Measurements from ENCODE around the gene GGA1.
"Not testable (repeated sequence)": the region's sequence is repeated elsewhere in the genome, so short reads cannot be mapped to it uniquely, and the experiment has no call there.

Gene GGA1

GRCh38 chr22:37610153-37610475 lies 1.5 kb downstream of the GGA1 start:
- DNase-seq: not testable (repeated sequence)

GRCh38 chr22:37610480-37611129 lies 2.0 kb downstream of the GGA1 start:
- no peak for DNase-seq

- no peak for DNase-seq
These were observed 2.6 kb downstream of the GGA1 start for GRCh38 chr22:37611207-37611606.

DNA sequence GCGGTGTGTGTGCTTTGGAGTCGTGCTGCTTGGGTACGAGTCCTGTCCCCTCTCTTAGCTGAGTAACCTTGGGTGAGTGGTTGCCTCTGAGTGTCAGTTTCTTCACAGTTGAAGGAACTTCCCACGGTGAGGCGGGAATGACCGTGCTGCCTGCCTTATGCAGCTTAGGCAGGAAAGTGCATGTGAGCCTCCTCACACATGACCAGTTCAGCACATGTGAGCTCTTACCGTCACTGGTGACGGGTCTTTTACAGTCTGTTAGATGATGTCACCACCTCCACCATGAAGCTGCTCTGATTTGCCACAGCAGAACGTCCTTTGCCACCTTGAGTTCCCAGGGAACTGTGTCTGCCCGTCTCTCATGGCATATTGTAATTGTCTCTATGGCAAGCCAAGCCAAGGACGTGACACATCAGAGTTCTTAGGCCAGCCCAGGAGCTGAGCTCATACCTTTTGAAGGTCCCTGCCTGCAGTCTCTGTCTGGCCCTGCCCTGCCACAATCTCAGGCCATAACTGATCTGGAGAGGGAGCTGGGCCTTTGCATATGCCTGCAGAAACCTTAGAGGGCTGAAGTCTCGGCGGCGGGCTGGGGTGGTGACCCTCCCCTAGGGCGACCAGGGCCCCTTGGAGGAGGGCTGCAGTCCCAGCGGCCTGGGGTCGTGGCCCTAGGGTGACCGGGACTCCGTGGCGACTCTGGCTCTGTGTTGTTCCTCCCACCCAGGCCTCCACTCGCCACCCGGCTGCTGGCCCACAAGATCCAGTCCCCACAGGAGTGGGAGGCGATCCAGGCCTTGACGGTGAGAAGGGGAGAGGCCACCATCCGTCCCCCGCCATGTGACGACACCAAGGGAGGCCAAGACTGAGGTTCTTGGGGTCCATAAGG lies 7.8 kb downstream of the GGA1 start:
- no peak for DNase-seq

- no peak for DNase-seq
These were observed 8.8 kb downstream of the GGA1 start for GRCh38 chr22:37617431-37617830.

DNA sequence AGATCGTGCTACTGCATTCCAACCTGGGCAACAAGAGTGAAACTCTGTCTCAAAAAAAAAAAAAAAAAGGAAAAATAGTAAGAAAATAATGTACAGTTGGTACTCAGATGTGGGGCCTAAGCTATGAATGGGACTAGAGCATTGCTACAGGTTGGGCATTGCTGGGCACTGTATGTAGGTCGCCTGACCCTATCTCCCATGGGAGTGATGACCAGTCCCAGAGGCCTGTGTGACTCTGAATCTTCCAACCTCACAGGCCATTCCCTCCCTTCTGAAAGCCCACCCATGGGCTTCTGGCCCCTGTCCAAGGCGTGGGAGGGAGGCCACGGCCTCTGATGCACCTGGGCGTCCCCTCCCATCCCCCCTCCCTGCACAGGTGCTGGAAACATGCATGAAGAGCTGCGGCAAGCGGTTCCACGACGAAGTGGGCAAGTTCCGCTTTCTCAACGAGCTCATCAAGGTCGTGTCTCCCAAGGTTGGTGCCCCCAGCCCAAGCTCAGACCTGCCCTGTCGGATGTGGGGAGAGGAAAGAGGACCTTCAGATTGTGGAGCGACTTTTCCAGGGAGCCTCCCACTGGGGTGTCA lies 9.5 kb downstream of the GGA1 start:
- no peak for DNase-seq

DNA sequence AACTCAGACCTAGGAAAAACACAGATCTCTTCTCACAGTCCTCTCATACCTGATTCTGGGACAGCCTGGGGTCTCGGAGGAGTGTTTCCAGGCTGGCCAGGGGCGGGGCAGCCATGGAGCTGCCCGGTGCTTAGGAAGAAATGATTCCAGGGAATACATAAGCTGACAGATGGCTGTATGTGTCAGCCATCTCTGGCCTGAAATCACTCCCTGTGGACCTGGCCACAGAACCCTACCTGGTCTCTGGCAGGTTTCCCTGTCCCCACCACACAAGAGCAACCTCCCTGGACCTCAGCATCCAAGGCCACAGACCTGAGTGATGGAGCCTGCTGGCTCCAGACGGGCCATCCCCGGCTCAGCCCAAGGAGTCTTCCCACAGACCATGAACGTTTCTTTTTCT lies 10.0 kb downstream of the GGA1 start:
- no peak for DNase-seq

DNA sequence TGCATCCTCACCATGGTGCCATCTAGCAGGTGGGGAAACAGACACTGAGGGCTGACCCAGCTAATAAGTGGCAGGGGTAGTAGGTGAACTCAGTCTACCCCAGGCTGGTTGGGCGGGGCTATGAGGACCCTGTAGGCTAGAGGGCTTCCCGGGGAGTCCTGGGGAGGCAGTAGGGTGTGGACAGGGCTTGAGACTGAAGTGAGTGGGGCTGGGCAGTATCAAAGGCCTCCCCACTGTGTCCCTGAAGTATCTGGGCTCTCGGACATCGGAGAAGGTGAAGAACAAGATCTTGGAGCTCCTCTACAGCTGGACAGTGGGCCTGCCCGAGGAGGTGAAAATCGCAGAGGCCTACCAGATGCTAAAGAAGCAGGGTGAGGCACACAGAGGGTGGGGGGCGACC lies 11.4 kb downstream of the GGA1 start:
- DNase-seq: no peak

DNA sequence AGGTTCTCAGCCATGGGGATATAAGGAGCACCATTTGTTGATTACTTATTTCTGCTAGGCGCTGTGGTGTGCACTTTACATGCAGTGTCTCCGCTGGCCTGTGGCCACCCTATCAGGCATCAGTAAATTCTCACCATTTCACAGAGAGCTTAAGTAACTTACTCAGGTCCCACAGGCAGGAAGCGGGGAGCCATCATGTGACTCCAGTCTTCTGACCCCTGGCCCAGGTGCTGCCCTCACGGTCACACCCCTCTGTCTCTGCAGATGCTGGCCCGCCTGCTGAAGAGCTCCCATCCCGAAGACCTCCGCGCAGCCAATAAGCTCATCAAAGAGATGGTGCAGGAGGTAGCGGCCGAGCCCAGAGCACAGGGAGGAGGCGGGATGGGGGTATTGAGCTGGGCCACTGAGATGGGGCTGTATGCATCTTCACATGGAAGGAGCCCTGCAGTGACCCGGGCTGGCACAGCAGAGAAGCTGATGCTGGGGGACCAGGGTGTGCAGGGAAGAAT lies 12.8 kb downstream of the GGA1 start:
- no peak for DNase-seq

DNA sequence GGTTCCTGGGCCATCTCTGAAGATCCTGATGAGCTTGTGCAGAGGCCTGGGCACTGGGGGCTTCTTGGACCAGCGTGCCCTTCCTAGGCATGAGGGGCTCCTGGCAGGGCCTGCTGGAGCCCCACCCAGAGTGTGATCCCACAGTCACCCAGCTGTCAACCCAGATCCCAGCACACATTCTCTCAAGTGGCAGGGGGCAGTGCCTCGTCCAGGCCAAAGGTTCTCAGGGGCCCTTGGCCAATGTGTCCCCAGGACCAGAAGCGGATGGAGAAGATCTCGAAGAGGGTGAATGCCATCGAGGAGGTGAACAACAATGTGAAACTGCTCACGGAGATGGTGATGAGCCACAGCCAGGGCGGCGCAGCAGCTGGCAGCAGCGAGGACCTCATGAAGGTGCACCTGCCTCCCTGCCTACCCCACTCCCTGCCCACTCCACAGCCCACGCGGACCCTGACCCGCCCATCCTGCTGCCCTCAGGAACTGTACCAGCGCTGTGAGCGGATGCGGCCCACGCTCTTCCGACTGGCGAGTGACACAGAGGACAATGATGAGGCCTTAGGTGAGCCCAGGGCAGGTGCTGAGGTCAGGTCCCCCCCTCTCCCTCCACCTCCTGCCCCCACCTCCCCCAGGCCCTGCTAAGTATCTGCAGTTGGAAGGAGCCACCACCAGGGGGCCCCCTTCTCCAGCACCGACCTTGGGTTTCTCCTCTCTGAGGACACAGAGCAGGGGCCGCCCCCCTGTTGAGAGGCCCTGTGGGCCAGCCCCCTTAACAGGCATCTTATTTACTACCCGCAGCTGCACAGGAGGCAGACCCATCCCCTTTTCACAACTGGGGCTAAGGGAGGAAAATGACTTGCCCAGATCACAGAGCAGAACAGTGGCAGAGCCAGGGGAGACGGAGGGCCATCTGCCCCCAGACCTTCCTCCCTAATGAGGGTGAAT lies 14.7 kb downstream of the GGA1 start:
- peak; percentile 8 to 46 for DNase-seq

- no peak for DNase-seq
These were observed 15.4 kb downstream of the GGA1 start for GRCh38 chr22:37624017-37624365.

DNA sequence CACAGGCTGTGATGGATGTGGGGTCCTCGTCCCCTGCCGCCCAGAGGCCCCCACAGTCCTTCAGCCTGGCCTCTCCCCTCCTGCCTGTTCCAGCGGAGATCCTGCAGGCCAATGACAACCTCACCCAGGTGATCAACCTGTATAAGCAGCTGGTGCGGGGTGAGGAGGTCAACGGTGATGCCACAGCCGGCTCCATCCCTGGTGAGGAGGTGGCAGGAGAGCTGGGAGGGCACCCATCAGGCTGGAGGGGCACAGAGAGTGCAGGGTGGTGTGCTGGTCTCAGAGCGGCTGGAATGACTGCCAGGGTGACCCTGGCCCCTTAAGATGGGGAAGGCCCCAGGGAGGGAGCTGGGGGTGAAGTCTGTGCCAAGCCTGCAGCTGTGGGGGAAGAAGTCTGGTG lies 16.2 kb downstream of the GGA1 start:
- DNase-seq: no peak

DNA sequence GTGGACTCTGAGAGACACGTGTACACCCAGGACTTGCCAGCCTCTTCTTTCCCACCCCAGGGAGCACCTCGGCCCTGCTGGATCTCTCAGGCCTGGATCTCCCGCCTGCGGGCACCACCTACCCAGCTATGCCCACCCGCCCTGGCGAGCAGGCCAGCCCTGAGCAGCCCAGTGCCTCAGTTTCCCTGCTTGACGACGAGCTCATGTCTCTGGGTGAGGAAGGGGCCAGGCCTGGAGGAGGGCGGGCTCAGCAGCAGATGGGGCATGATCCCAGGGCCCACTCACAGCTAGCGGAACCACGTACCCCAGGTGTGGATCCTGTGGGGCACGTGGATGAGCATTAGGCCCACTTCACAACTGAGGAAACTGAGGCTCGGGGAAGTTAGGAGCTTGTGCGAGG lies 17.1 kb downstream of the GGA1 start:
- DNase-seq: no peak

DNA sequence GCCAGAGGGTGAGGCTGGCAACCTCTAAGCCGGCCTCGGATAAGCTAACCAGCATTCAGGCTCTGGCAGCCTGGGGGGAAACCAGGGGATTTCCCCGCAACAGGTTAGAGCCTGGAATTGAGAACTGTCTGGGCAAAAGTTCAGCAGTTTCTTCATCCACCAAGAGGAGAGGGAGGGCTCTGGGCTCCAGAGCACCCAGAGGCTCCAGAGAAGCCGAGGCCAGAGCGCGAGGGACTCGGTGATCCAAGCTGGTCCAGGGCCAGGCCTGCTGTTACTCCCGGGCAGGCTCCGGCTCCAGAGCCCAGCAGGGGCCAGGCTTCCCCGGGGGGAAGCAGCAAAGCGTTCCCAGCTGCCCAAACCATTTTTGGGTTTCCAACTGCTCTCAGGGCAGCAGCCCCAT lies 17.5 kb downstream of the GGA1 start:
- no peak for DNase-seq

DNA sequence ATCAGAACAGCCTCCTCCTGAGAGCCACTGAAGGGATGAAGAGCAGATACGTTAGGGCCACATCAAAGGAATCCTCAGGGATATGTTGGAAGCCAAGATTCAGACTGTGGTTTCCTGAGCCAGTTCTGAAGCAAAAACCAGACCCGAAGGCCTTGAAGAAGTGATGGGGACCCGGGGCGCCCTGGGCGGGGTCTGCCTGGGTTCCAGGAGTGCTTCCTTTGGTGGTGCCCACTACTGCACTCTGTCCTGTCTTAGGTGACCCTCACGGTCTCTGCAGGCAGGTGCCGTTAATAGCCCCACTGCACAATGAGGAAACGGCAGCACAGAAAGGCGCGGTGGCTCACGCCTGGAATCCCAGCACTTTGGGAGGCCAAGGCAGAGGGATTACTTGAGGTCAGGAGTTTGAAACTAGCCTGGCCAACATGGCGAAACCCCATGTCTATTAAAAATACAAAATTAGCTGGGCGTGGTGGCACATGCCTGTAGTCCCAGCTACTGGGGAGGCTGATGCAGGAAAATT lies 18.0 kb downstream of the GGA1 start:
- no peak for DNase-seq

DNA sequence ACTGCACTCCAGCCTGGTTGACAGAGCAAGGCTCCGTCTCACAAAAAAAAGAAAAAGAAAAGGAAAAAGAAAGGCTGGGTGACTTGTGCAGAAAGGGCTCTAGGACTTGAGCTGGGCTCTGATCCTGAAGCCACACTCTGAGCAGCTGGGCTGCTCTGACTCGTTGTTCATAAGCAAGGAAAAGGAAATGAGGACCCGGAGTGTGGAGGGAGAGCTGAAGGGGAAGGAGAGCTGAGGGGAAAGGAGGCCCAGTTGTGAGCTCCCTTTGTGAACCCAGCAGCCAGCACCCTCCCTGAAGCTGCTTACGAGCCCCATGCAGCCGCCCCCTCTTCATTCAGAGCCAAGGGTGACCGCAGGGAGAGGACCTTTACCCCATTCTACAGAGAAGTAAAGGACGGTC lies 18.5 kb downstream of the GGA1 start:
- DNase-seq: no peak

- DNase-seq: no peak
These were observed 18.9 kb downstream of the GGA1 start for GRCh38 chr22:37627545-37627944.

- DNase-seq: no peak
These were observed 20.2 kb downstream of the GGA1 start for GRCh38 chr22:37628830-37629229.

DNA sequence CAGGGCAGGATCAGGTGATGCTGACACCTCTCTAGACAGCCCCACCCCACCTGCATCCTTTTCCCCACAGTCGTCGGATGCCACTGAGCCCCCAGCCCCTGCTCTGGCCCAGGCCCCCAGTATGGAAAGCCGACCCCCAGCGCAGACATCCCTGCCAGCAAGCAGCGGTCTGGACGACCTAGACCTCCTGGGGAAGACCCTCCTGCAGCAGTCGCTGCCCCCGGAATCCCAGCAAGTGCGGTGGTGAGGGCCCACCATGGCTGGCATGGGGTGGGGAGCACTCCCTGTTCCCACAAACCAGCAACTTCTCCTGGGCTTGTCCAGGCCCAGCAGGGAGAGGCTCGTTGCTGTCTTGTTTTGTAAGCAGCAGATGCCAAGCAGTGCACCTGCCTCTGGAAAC lies 21.3 kb downstream of the GGA1 start:
- DNase-seq: no peak

DNA sequence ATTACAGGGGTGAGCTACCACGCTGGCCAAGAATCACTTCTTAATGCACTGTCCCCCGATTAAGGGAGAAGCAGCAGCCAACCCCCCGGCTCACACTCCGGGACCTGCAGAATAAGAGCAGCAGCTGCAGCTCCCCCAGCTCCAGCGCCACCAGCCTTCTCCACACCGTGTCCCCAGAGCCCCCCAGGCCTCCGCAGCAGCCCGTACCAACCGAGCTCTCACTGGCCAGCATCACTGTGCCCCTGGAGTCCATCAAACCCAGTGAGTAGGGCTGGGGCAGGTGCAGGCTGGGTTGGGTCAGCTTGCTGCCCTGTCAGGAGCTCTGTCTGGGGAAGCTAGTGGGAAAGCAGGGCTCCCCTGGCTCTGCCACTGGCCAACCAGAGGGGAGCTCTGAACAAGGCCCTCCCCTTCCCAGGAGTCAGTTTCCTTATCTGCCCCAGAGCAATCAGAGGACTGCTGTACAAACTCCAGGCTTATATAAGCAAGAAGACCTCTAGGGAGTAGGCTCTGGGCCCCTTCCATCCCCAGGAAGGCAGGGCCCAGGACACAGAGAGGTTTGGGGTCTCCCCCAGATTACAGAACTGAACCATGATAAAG lies 22.3 kb downstream of the GGA1 start:
- no peak for DNase-seq

DNA sequence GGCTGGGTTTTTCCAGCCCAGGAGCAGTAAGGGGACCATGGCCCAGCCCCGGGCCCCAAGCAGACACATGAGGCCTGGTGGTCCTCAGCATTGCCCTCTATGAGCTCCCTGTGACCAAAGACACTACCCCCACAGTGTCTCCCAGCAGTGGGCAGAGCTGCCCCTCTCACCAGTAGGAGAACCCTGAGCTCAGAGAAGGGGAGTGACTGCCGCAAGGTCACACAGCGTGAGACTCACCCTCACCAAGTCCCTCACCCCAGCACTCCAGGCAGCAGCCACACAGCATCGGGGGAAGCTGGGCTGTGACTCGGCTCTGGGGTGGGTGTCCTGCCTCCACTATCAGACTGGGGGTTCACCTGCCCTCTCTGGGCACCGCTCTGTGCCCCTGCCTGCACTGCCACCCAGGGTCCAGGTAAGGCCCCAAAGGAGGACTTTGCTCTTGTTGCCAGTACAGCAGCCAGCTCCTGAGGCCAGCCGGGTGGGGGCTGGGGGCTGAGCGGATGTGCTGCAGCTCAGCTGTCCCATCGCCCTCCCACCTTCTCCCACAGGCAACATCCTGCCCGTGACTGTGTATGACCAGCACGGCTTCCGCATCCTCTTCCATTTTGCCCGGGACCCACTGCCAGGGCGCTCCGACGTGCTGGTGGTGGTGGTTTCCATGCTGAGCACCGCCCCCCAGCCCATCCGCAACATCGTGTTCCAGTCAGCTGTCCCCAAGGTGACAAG lies 23.0 kb downstream of the GGA1 start:
- no peak for DNase-seq

Measured in NCI-H526 (cell line).